ENCODE results near the gene IRS1.

The IRS1 gene

GRCh38 chr2:226800941-226801784, 1.5 kb upstream of the IRS1 start:
- no peak for TF ChIP-seq FOXP2 (optimal IDR thresholded peaks at IDR 0.05; ENCODE audit: borderline replicate concordance, extremely low read depth, extremely low read length, insufficient read depth)

GRCh38 chr2:226799976-226800940, 638 bp upstream of the IRS1 start:
- TF ChIP-seq FOXP2 (optimal IDR thresholded peaks at IDR 0.05; ENCODE audit: borderline replicate concordance, extremely low read depth, extremely low read length, insufficient read depth) (peak; percentile 2), REST (IDR thresholded peaks at IDR 0.05; ENCODE audit: insufficient read depth in 1 of 2, low read depth in 2 of 2, low read length in 2 of 2) (no peak)

- TF ChIP-seq TAF1 (IDR thresholded peaks at IDR 0.05; ENCODE audit: borderline replicate concordance, insufficient read depth, low read length) (no peak), FOXP2 (optimal IDR thresholded peaks at IDR 0.05; ENCODE audit: borderline replicate concordance, extremely low read depth, extremely low read length, insufficient read depth) (no peak), POLR2AphosphoS5 (IDR thresholded peaks at IDR 0.05; ENCODE audit: low read depth, low read length) (no peak), SIN3A (IDR thresholded peaks at IDR 0.05; ENCODE audit: borderline replicate concordance, insufficient read depth, low read length) (no peak), REST (IDR thresholded peaks at IDR 0.05; ENCODE audit: insufficient read depth in 1 of 2, low read depth in 2 of 2, low read length in 2 of 2) (no peak)
Measured at GRCh38 chr2:226798422-226799210, 1.0 kb downstream of the IRS1 start.

GRCh38 chr2:226797989-226798421, 1.6 kb downstream of the IRS1 start:
- TF ChIP-seq FOXP2 (optimal IDR thresholded peaks at IDR 0.05; ENCODE audit: borderline replicate concordance, extremely low read depth, extremely low read length, insufficient read depth) (no peak), SIN3A (IDR thresholded peaks at IDR 0.05; ENCODE audit: borderline replicate concordance, insufficient read depth, low read length) (no peak), POLR2AphosphoS5 (IDR thresholded peaks at IDR 0.05; ENCODE audit: low read depth, low read length) (no peak), TAF1 (IDR thresholded peaks at IDR 0.05; ENCODE audit: borderline replicate concordance, insufficient read depth, low read length) (no peak), REST (IDR thresholded peaks at IDR 0.05; ENCODE audit: insufficient read depth in 1 of 2, low read depth in 2 of 2, low read length in 2 of 2) (no peak)

GRCh38 chr2:226797289-226797988, 2.2 kb downstream of the IRS1 start:
- TF ChIP-seq REST (IDR thresholded peaks at IDR 0.05; ENCODE audit: insufficient read depth in 1 of 2, low read depth in 2 of 2, low read length in 2 of 2) = no peak
- TF ChIP-seq POLR2AphosphoS5 (IDR thresholded peaks at IDR 0.05; ENCODE audit: low read depth, low read length) = no peak
- no peak for TF ChIP-seq FOXP2 (optimal IDR thresholded peaks at IDR 0.05; ENCODE audit: borderline replicate concordance, extremely low read depth, extremely low read length, insufficient read depth)
- no peak for TF ChIP-seq SIN3A (IDR thresholded peaks at IDR 0.05; ENCODE audit: borderline replicate concordance, insufficient read depth, low read length)
- no peak for TF ChIP-seq TAF1 (IDR thresholded peaks at IDR 0.05; ENCODE audit: borderline replicate concordance, insufficient read depth, low read length)
